Keratinocyte (primary cell): ENCODE results near the gene ZNF547. TPM values are rescaled to one million over a fixed set of nuclear protein-coding genes. Genes with fewer than 3 reads are reported as not detected.

ENCODE experiments used
- DNase-seq: peaks from one replicate; pipeline ENCODE4 v3.0.0-alpha.2; 2011; ENCODE audit warnings: low read depth, missing footprints, low spot score
- FAIRE-seq: peaks from 2 replicates; lab custom pipeline; 2011; peaks lifted over from hg19 to GRCh38; lab: Jason Lieb, UNC
- H2AFZ ChIP-seq: 2 replicates; pipeline ENCODE4 v1.6.0; 2012; ENCODE audit warnings: low read length, control low read depth, inconsistent platforms; ENCODE audit not compliant: control insufficient read depth
- H3K27ac ChIP-seq: 2 replicates; pipeline ENCODE4 v1.5.1; 2011; ENCODE audit warnings: low read length; ENCODE audit not compliant: control insufficient read depth, insufficient read depth
- H3K27me3 ChIP-seq: 3 replicates; pipeline ENCODE4 v1.6.0; 2011; ENCODE audit warnings: low read length; ENCODE audit not compliant: control insufficient read depth, insufficient read depth; ENCODE audit errors: extremely low read depth
- H3K36me3 ChIP-seq, 2 experiments: 2 replicates in 1 of 2; 3 replicates in 1 of 2; pipeline ENCODE4 v1.5.1; 2011; ENCODE audit warnings: low read length in 2 of 2, mild to moderate bottlenecking in 1 of 2; ENCODE audit not compliant: control insufficient read depth in 2 of 2, insufficient read depth in 2 of 2; ENCODE audit errors: extremely low read depth in 1 of 2
- H3K4me1 ChIP-seq: 3 replicates; pipeline ENCODE4 v1.5.1; 2011; ENCODE audit warnings: low read length; ENCODE audit not compliant: control insufficient read depth, insufficient read depth; ENCODE audit errors: extremely low read depth
- H3K4me2 ChIP-seq: 3 replicates; pipeline ENCODE4 v1.6.0; 2011; ENCODE audit warnings: low read depth, low read length; ENCODE audit not compliant: control insufficient read depth, insufficient read depth; ENCODE audit errors: extremely low read depth
- H3K4me3 ChIP-seq, 3 experiments: fragments of 200-600 bp in 1 of 3; sonication (generic) in 1 of 3; 2 replicates in 2 of 3; 3 replicates in 1 of 3; pipeline ENCODE4 v1.5.1; 2011 to 2016; ENCODE audit warnings: low read length in 3 of 3, mild to moderate bottlenecking in 3 of 3, control low read depth in 2 of 3, inconsistent platforms in 1 of 3, low read depth in 1 of 3, mixed read lengths in 1 of 3, mixed run types in 1 of 3, moderate library complexity in 1 of 3; ENCODE audit not compliant: control insufficient read depth in 2 of 3, insufficient read depth in 2 of 3; ENCODE audit errors: extremely low read depth in 1 of 3
- H3K79me2 ChIP-seq: 2 replicates; pipeline ENCODE4 v1.6.0; 2012; ENCODE audit warnings: low read length; ENCODE audit not compliant: control insufficient read depth, insufficient read depth
- H3K9ac ChIP-seq: 3 replicates; pipeline ENCODE4 v1.6.0; 2011; ENCODE audit warnings: low read length; ENCODE audit not compliant: control insufficient read depth, insufficient read depth; ENCODE audit errors: extremely low read depth
- H3K9me1 ChIP-seq: 3 replicates; pipeline ENCODE4 v1.6.0; 2011; ENCODE audit warnings: low read length; ENCODE audit not compliant: control insufficient read depth, insufficient read depth; ENCODE audit errors: extremely low read depth
- H3K9me3 ChIP-seq: 2 replicates; pipeline ENCODE4 v1.5.1; 2012; ENCODE audit warnings: low read depth, low read length; ENCODE audit not compliant: control insufficient read depth
- H4K20me1 ChIP-seq: 3 replicates; pipeline ENCODE4 v1.6.0; 2011; ENCODE audit warnings: low read length; ENCODE audit not compliant: control insufficient read depth, insufficient read depth; ENCODE audit errors: extremely low read depth
- EZH2 ChIP-seq: IDR thresholded peaks from one replicate; pipeline ENCODE4 v1.6.1; 2012; ENCODE audit warnings: inconsistent platforms, mild to moderate bottlenecking, low read length, moderate library complexity
- dilution Hi-C: fragments of 300-500 bp; cut with MboI; formaldehyde crosslinking; loops from one replicate; pipeline ENCODE4 v1.7.0; 2020; ENCODE audit warnings: low sequenced_read_pairs; ENCODE audit not compliant: extremely low pct_ligation_motif_present
- polyA plus RNA-seq, 5 experiments: library from polyadenylated mRNA; depleted of rRNA in 3 of 5; stranded (reverse) in 3 of 5; stranded (forward) in 1 of 5; unstranded in 1 of 5; fragments of >200 nt; gene quantifications; 1 replicate in 1 of 5; 2 replicates in 3 of 5; 3 replicates in 1 of 5; pipeline versions ENCODE4 v1.2.1 to v1.2.3, GENCODE V29; 2011 to 2012; ENCODE audit warnings: missing spikeins in 2 of 5, low read depth in 1 of 5, low replicate concordance in 1 of 5
- TF ChIP-seq, protein P1 (sequence below), 3 experiments: IDR thresholded peaks in 1 of 3; conservative IDR thresholded peaks in 1 of 3; optimal IDR thresholded peaks in 1 of 3; 2 replicates in 2 of 3; 3 replicates in 1 of 3; pipeline versions ENCODE3 to v1.5.1; 2011; ENCODE audit warnings: low read length in 3 of 3, mild to moderate bottlenecking in 3 of 3, moderate library complexity in 2 of 3, control low read depth in 1 of 3, inconsistent platforms in 1 of 3; ENCODE audit not compliant: insufficient read depth in 2 of 3; ENCODE audit errors: extremely low read depth in 1 of 3

ZNF547 gene
- polyA plus RNA-seq, 1 donor (not counting 4 experiments of a cell fraction or from before 2014, with no cell fraction given), result 2.8 TPM

DNA sequence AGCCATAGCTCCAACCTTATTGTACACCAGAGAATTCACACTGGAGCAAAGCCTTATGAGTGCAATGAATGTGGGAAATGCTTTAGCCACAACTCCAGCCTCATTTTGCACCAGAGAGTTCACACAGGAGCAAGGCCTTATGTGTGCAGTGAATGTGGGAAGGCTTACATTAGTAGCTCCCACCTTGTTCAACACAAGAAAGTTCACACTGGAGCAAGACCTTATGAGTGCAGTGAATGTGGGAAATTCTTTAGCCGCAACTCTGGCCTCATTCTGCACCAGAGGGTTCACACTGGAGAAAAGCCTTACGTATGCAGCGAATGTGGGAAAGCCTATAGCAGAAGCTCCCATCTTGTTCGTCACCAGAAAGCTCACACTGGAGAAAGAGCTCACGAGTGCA is 5.9 kb upstream of the ZNF547 start:
- H3K4me2 ChIP-seq, result no peak overlapping the region
- H3K9ac ChIP-seq, result no peak overlapping the region
- dilution Hi-C loops, result no loop called here
- H3K36me3 ChIP-seq, result peaks cover 6 to 25% of the 10 kb centered on the region in 2 experiments
- no peak overlapping the region for H3K4me3 ChIP-seq
- DNase-seq (no peak), FAIRE-seq (no peak)
- H3K9me1 ChIP-seq, result no peaks in the 10 kb centered on the region
- H3K79me2 ChIP-seq, result peaks cover 27% of the 10 kb centered on the region
- H3K4me1 ChIP-seq, result peaks cover 4% of the 10 kb centered on the region
- H3K9me3 ChIP-seq, result no peaks in the 10 kb centered on the region
- H3K27me3 ChIP-seq, result no peaks in the 10 kb centered on the region
- no peak overlapping the region for H3K27ac ChIP-seq
- H2AFZ ChIP-seq, result no peak overlapping the region
- TF ChIP-seq EZH2, result no peak
- TF ChIP-seq, protein P1, sequence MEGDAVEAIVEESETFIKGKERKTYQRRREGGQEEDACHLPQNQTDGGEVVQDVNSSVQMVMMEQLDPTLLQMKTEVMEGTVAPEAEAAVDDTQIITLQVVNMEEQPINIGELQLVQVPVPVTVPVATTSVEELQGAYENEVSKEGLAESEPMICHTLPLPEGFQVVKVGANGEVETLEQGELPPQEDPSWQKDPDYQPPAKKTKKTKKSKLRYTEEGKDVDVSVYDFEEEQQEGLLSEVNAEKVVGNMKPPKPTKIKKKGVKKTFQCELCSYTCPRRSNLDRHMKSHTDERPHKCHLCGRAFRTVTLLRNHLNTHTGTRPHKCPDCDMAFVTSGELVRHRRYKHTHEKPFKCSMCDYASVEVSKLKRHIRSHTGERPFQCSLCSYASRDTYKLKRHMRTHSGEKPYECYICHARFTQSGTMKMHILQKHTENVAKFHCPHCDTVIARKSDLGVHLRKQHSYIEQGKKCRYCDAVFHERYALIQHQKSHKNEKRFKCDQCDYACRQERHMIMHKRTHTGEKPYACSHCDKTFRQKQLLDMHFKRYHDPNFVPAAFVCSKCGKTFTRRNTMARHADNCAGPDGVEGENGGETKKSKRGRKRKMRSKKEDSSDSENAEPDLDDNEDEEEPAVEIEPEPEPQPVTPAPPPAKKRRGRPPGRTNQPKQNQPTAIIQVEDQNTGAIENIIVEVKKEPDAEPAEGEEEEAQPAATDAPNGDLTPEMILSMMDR (optimal IDR thresholded peaks at IDR 0.05 in 1 of 3, IDR thresholded peaks at IDR 0.05 in 1 of 3, conservative IDR thresholded peaks at IDR 0.05 in 1 of 3; ENCODE audit: extremely low read depth in 1 of 3, insufficient read depth in 2 of 3, low read length in 3 of 3), result no peak
- no peaks in the 10 kb centered on the region for H4K20me1 ChIP-seq

DNA sequence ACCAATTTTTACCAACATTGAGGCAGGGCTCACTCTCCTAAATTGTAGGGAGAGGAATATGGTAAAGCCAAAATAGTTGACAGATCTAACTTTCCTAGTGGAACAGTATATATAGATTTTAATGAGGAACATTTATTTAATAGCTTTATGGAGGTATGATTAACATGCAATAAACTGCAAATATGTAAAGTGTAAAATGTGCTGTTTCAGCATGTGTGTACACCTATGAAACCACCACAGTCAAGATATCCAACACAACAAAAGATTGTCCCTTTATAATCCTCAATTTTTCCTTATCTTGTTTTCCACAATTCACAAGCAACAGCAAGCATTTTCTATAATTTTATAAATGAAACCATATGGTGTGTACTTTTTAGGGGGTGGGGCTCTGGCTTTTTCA is 4.1 kb upstream of the ZNF547 start:
- H3K4me3 ChIP-seq, result no peak overlapping the region
- peaks cover 18% of the 10 kb centered on the region for H3K79me2 ChIP-seq
- dilution Hi-C loops, result no loop called here
- DNase-seq (no peak), FAIRE-seq (no peak)
- H4K20me1 ChIP-seq, result no peaks in the 10 kb centered on the region
- H3K36me3 ChIP-seq, result peaks cover 6 to 23% of the 10 kb centered on the region in 2 experiments
- no peak overlapping the region for H3K9ac ChIP-seq
- no peak overlapping the region for H3K4me2 ChIP-seq
- TF ChIP-seq, protein P1 (optimal IDR thresholded peaks at IDR 0.05 in 1 of 3, IDR thresholded peaks at IDR 0.05 in 1 of 3, conservative IDR thresholded peaks at IDR 0.05 in 1 of 3; ENCODE audit: extremely low read depth in 1 of 3, insufficient read depth in 2 of 3, low read length in 3 of 3), result no peak
- TF ChIP-seq EZH2, result no peak
- H3K9me1 ChIP-seq, result no peaks in the 10 kb centered on the region
- H3K4me1 ChIP-seq, result peaks cover 5% of the 10 kb centered on the region
- no peak overlapping the region for H3K27ac ChIP-seq
- H3K9me3 ChIP-seq, result no peaks in the 10 kb centered on the region
- H3K27me3 ChIP-seq, result no peaks in the 10 kb centered on the region
- no peak overlapping the region for H2AFZ ChIP-seq
